IMR-90 (cell line): Measurements from ENCODE around the gene SRC. TPM values are rescaled to one million over a fixed set of nuclear protein-coding genes. Genes with fewer than 3 reads are reported as not detected.

Source experiments
- ATAC-seq: fragments of 200-7000 bp; cut with Tn5 transposase; 2 replicates; pipeline ENCODE4 v1.9.1; 2020; ENCODE audit warnings: low read depth, mild to moderate bottlenecking, moderate library complexity
- BruUV-seq: library from RNA; stranded (reverse); fragments of 400-500 nt; replicated peaks from 2 replicates; lab custom pipeline; 2021; lab: Mats Ljungman, UMichigan
- CTCF ChIA-PET: fragments of 300-600 bp; formaldehyde crosslinking; extraction: SDS; loops from one replicate; lab custom pipeline; 2021; ENCODE audit warnings: antibody characterized with exemption; lab: Yijun Ruan, JAX
- POLR2A ChIA-PET: fragments of 300-600 bp; sonication (Branson Sonifier 250); formaldehyde crosslinking; loops from one replicate; lab custom pipeline; 2022; ENCODE audit warnings: antibody characterized with exemption; ENCODE audit not compliant: unreplicated experiment; lab: Charles Lee
- DNase-seq: peaks from one replicate; pipeline ENCODE4 v3.0.0; 2013
- H2AFZ ChIP-seq: replicated peaks from 2 replicates; pipeline ENCODE3; 2013; ENCODE audit warnings: low read length, mild to moderate bottlenecking; ENCODE audit not compliant: poor library complexity
- H2AK5ac ChIP-seq: 2 replicates; pipeline ENCODE4 v1.6.1; 2013; ENCODE audit warnings: low read depth, low read length, inconsistent platforms
- H2AK9ac ChIP-seq: replicated peaks from 2 replicates; pipeline ENCODE3; 2013; ENCODE audit warnings: mild to moderate bottlenecking, low read depth, low read length, moderate library complexity; ENCODE audit not compliant: poor library complexity
- H2BK120ac ChIP-seq: 2 replicates; pipeline ENCODE4 v1.6.1; 2013; ENCODE audit warnings: low read depth, low read length, inconsistent platforms
- H2BK15ac ChIP-seq: 3 replicates; pipeline ENCODE4 v1.6.1; 2013; ENCODE audit warnings: low read depth, low read length, inconsistent platforms
- H2BK20ac ChIP-seq: 2 replicates; pipeline ENCODE4 v1.6.1; 2013; ENCODE audit warnings: low read depth, mild to moderate bottlenecking, inconsistent platforms, low read length, moderate library complexity
- H2BK5ac ChIP-seq: 2 replicates; pipeline ENCODE4 v1.6.1; 2013; ENCODE audit warnings: mild to moderate bottlenecking, low read depth, low read length, inconsistent platforms; ENCODE audit not compliant: poor library complexity, severe bottlenecking
- H3K14ac ChIP-seq: replicated peaks from 2 replicates; pipeline ENCODE4 v1.6.1; 2013; ENCODE audit warnings: low read depth, low read length, inconsistent platforms
- H3K18ac ChIP-seq: 2 replicates; pipeline ENCODE4 v1.6.1; 2013; ENCODE audit warnings: low read depth, low read length, control low read depth
- H3K23ac ChIP-seq: 2 replicates; pipeline ENCODE4 v1.6.1; 2013; ENCODE audit warnings: low read depth, low read length, inconsistent platforms
- H3K27ac ChIP-seq: 2 replicates; pipeline ENCODE4 v1.5.1; 2013; ENCODE audit warnings: mild to moderate bottlenecking, control low read depth, low read length; ENCODE audit not compliant: insufficient read depth
- H3K27me3 ChIP-seq: 2 replicates; pipeline ENCODE4 v1.6.1; 2013; ENCODE audit warnings: low read length; ENCODE audit not compliant: control insufficient read depth, insufficient read depth
- H3K36me3 ChIP-seq: 2 replicates; pipeline ENCODE4 v1.6.1; 2013; ENCODE audit warnings: low read length, mixed read lengths; ENCODE audit not compliant: control insufficient read depth, insufficient read depth
- H3K4ac ChIP-seq: 2 replicates; pipeline ENCODE4 v1.6.1; 2013; ENCODE audit warnings: low read depth, low read length, inconsistent platforms
- H3K4me1 ChIP-seq: 2 replicates; pipeline ENCODE4 v1.6.1; 2013; ENCODE audit warnings: low read length, mixed read lengths; ENCODE audit not compliant: control insufficient read depth, insufficient read depth
- H3K4me2 ChIP-seq: 2 replicates; pipeline ENCODE4 v1.6.1; 2013; ENCODE audit warnings: low read depth, mild to moderate bottlenecking, control low read depth, low read length, moderate library complexity
- H3K4me3 ChIP-seq: 2 replicates; pipeline ENCODE4 v1.5.1; 2013; ENCODE audit warnings: low read depth, mild to moderate bottlenecking, control low read depth, low read length, moderate library complexity; ENCODE audit not compliant: insufficient read depth
- H3K56ac ChIP-seq: 2 replicates; pipeline ENCODE4 v1.6.1; 2013; ENCODE audit warnings: low read length, inconsistent platforms; ENCODE audit not compliant: insufficient read depth; ENCODE audit errors: extremely low read depth
- H3K79me1 ChIP-seq, 2 experiments: 2 replicates each; pipeline ENCODE4 v1.6.1; 2013; ENCODE audit warnings: low read length in 2 of 2, inconsistent platforms in 1 of 2, low read depth in 1 of 2
- H3K9ac ChIP-seq: 2 replicates; pipeline ENCODE4 v1.6.1; 2013; ENCODE audit warnings: low read depth, low read length, control low read depth
- H3K9me1 ChIP-seq: 2 replicates; pipeline ENCODE4 v1.6.1; 2013; ENCODE audit warnings: low read length, inconsistent platforms; ENCODE audit not compliant: insufficient read depth
- H3K9me3 ChIP-seq: 2 replicates; pipeline ENCODE4 v1.6.1; 2013; ENCODE audit warnings: low read length; ENCODE audit not compliant: control insufficient read depth, insufficient read depth
- H4K20me1 ChIP-seq: 2 replicates; pipeline ENCODE4 v1.6.1; 2013; ENCODE audit warnings: low read length, inconsistent platforms; ENCODE audit not compliant: insufficient read depth
- H4K5ac ChIP-seq: 2 replicates; pipeline ENCODE4 v1.6.1; 2013; ENCODE audit warnings: mild to moderate bottlenecking, low read depth, low read length, control low read depth
- H4K8ac ChIP-seq, 2 experiments: 2 replicates each; pipeline ENCODE4 v1.6.1; 2013; ENCODE audit warnings: low read depth in 2 of 2, low read length in 2 of 2, control low read depth in 1 of 2, inconsistent platforms in 1 of 2
- H4K91ac ChIP-seq: 2 replicates; pipeline ENCODE4 v1.6.1; 2013; ENCODE audit warnings: low read depth, low read length, inconsistent platforms; ENCODE audit not compliant: insufficient read depth
- CEBPB ChIP-seq: IDR thresholded peaks from 2 replicates; pipeline ENCODE4 v1.6.1; 2012; ENCODE audit warnings: low read depth, low read length, improper control_type of control experiment
- CHD1 ChIP-seq: IDR thresholded peaks from 2 replicates; pipeline ENCODE4 v1.6.1; 2012; ENCODE audit warnings: low read depth, low read length, improper control_type of control experiment
- CTCF ChIP-seq: conservative IDR thresholded peaks from 2 replicates; pipeline ENCODE4 v1.5.1; 2012; ENCODE audit warnings: mild to moderate bottlenecking, low read depth, low read length, improper control_type of control experiment
- FOS ChIP-seq: fragments of 150-350 bp; IDR thresholded peaks from 2 replicates; pipeline ENCODE4 v1.6.1; 2016; ENCODE audit warnings: low read depth, low read length
- RCOR1 ChIP-seq: IDR thresholded peaks from 2 replicates; pipeline ENCODE4 v1.6.1; 2012; ENCODE audit warnings: mild to moderate bottlenecking, low read length, improper control_type of control experiment; ENCODE audit not compliant: insufficient replicate concordance
- RFX5 ChIP-seq: IDR thresholded peaks from 2 replicates; pipeline ENCODE4 v1.8.0; 2012; ENCODE audit warnings: low read depth, mild to moderate bottlenecking, low read length, moderate library complexity
- SMC3 ChIP-seq: fragments of 150-350 bp; IDR thresholded peaks from 2 replicates; pipeline ENCODE4 v1.6.1; 2016; ENCODE audit warnings: low read depth, mild to moderate bottlenecking, antibody characterized with exemption, low read length, moderate library complexity
- WGBS, 2 experiments: methylation state at CpG; one replicate each; pipeline versions ENCODE4 v1.1.5 to v1.1.7; 2013; ENCODE audit warnings: missing lambda C conversion rate in 2 of 2; ENCODE audit not compliant: insufficient read length in 1 of 2; ENCODE audit errors: extremely low coverage in 2 of 2; 5-methylcytosine and 5-hydroxymethylcytosine counted together
- dilution Hi-C: fragments of 300-500 bp; cut with HindIII; formaldehyde crosslinking; loops from one replicate; pipeline ENCODE4 v1.14.3; 2018; ENCODE audit warnings: low sequenced_read_pairs; ENCODE audit not compliant: unreplicated experiment
- in situ Hi-C: fragments of 300-500 bp; cut with MboI; formaldehyde crosslinking; loops from 3 replicates; pipeline ENCODE4 v1.14.3; 2019; ENCODE audit warnings: low sequenced_read_pairs, inconsistent platforms, mixed read lengths
- intact Hi-C: fragments of 100-400 bp; cut with micrococcal nuclease; formaldehyde crosslinking; loops from 2 replicates; pipeline ENCODE4 v1.10.0; 2022
- polyA plus RNA-seq, 3 experiments: library from polyadenylated mRNA; depleted of rRNA; stranded (reverse); fragments of >200 nt; gene quantifications; 2 replicates each; pipeline ENCODE4 v1.2.3, GENCODE V29; 2012; ENCODE audit warnings: low replicate concordance in 1 of 3
- total RNA-seq: library from RNA; depleted of rRNA; stranded (reverse); fragments of >200 nt; gene quantifications from 2 replicates; pipeline ENCODE4 v1.2.3, GENCODE V29; 2012
- TF ChIP-seq, protein P1 (sequence below): fragments of 150-350 bp; IDR thresholded peaks from 2 replicates; pipeline ENCODE4 v1.6.1; 2017; ENCODE audit warnings: mild to moderate bottlenecking, antibody characterized with exemption, low read length, low read depth

Gene SRC
- total and polyA plus RNA-seq, 2 of the 4 experiments (the other 2 are of a cell fraction), result 7.0 to 24.2 TPM

GRCh38 chr20:37330316-37330715 is 15.6 kb upstream of the SRC start:
- no peaks in the 10 kb centered on the region for H3K27me3 ChIP-seq
- H2AK5ac ChIP-seq, result no peak overlapping the region
- H3K9ac ChIP-seq, result no peak overlapping the region
- DNase-seq, result no peak
- no peaks in the 10 kb centered on the region for H3K9me3 ChIP-seq
- H2BK20ac ChIP-seq, result no peak overlapping the region
- no peak overlapping the region for H2AFZ ChIP-seq
- no peak overlapping the region for H2BK5ac ChIP-seq
- in situ Hi-C loops (no loop called here), dilution Hi-C loops (no loop called here), intact Hi-C loops (no loop called here)
- no peak overlapping the region for H3K4me2 ChIP-seq
- TF ChIP-seq CEBPB (no peak), RCOR1 (no peak), SMC3 (no peak), CTCF (no peak), FOS (no peak), RFX5 (no peak), CHD1 (no peak)
- TF ChIP-seq, protein P1, sequence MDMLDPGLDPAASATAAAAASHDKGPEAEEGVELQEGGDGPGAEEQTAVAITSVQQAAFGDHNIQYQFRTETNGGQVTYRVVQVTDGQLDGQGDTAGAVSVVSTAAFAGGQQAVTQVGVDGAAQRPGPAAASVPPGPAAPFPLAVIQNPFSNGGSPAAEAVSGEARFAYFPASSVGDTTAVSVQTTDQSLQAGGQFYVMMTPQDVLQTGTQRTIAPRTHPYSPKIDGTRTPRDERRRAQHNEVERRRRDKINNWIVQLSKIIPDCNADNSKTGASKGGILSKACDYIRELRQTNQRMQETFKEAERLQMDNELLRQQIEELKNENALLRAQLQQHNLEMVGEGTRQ, result no peak
- no peak overlapping the region for H3K18ac ChIP-seq
- H3K27ac ChIP-seq, result no peak overlapping the region
- no peak overlapping the region for H4K8ac ChIP-seq
- peaks cover 0 to 4% of the 10 kb centered on the region in 2 experiments; a peak in 1 of 4 replicates for H3K79me1 ChIP-seq
- H4K5ac ChIP-seq, result no peak overlapping the region
- no TSS peak for BruUV-seq
- ATAC-seq, result no peak
- 0 out of 2 replicates have a peak, but pooled peaks cover 10% of the 10 kb centered on the region for H3K9me1 ChIP-seq
- H2AK9ac ChIP-seq, result no peak overlapping the region
- no peaks in the 10 kb centered on the region for H3K36me3 ChIP-seq
- H4K20me1 ChIP-seq, result no peaks in the 10 kb centered on the region
- no peak overlapping the region for H2BK15ac ChIP-seq
- H3K4me1 ChIP-seq, result peaks cover 5% of the 10 kb centered on the region
- H4K91ac ChIP-seq, result no peak overlapping the region
- CTCF ChIA-PET, result interaction anchor here (0.6 kb wide), 1 partner anchor 28 kb away, joined by 3 read pairs; no protein-coding TSS in a partner anchor
- WGBS, 2 experiments, result 90% methylated on average over 3 of the region's 6 CpGs; no CpG with 5 or more reads in 1 of the 2 experiments
- H3K14ac ChIP-seq, result no peak overlapping the region
- no peak overlapping the region for H3K56ac ChIP-seq
- H2BK120ac ChIP-seq, result no peak overlapping the region
- H3K4me3 ChIP-seq, result no peak overlapping the region
- no peak overlapping the region for H3K23ac ChIP-seq
- H3K4ac ChIP-seq, result no peak overlapping the region
- POLR2A ChIA-PET, result no interaction called here
